GM12878 (cell line): ENCODE measurements around the gene PARVA. TPM values are rescaled to one million over a fixed set of nuclear protein-coding genes. Genes with fewer than 3 reads are reported as not detected.
A peak's percentile ranks its signal among the peaks of the same experiment; 100 is the strongest.

Source experiments
- ATAC-seq: fragments of 200-7000 bp; cut with Tn5 transposase; 3 replicates; pipeline ENCODE4 v1.9.1; 2020; ENCODE audit warnings: mild to moderate bottlenecking, moderate library complexity
- Bru-seq: library from RNA; stranded (reverse); fragments of 400-500 nt; gene quantifications from one replicate; lab custom pipeline; 2021; lab: Mats Ljungman, UMichigan
- BruChase-seq, 2 experiments: library from RNA; stranded (reverse); fragments of 400-500 nt; gene quantifications; one replicate each; lab custom pipeline; 2021; lab: Mats Ljungman, UMichigan
- BruUV-seq: library from RNA; stranded (reverse); fragments of 400-500 nt; replicated peaks from 2 replicates; lab custom pipeline; 2021; lab: Mats Ljungman, UMichigan
- CTCF ChIA-PET: fragments of 300-600 bp; sonication (Branson Sonifier 250); formaldehyde crosslinking; extraction: SDS; loops from one replicate; lab custom pipeline; 2021; ENCODE audit warnings: inconsistent platforms; lab: Yijun Ruan, JAX
- POLR2A ChIA-PET: fragments of 350-600 bp; formaldehyde crosslinking; extraction: SDS; loops from one replicate; lab custom pipeline; 2021; ENCODE audit warnings: inconsistent platforms; lab: Charles Lee
- RAD21 ChIA-PET: fragments of 300-600 bp; sonication (Branson Sonifier 250); formaldehyde crosslinking; loops from one replicate; lab custom pipeline; 2023; ENCODE audit warnings: antibody characterized with exemption; ENCODE audit not compliant: unreplicated experiment; lab: Charles Lee
- SMC1A ChIA-PET: fragments of 300-600 bp; sonication (Branson Sonifier 250); formaldehyde crosslinking; loops from one replicate; lab custom pipeline; 2023; ENCODE audit not compliant: unreplicated experiment, uncharacterized antibody; lab: Charles Lee
- DNase-seq: peaks from one replicate; pipeline ENCODE4 v3.0.0-alpha.2; 2011; ENCODE audit warnings: low read depth, low spot score
- FAIRE-seq: peaks from 3 replicates; lab custom pipeline; 2011; peaks lifted over from hg19 to GRCh38; lab: Jason Lieb, UNC
- H2AFZ ChIP-seq: 2 replicates; pipeline ENCODE4 v1.6.0; 2011; ENCODE audit warnings: low read depth, low read length, control low read depth; ENCODE audit not compliant: control insufficient read depth
- H3K27ac ChIP-seq: 2 replicates; pipeline ENCODE4 v1.5.1; 2011; ENCODE audit warnings: control low read depth; ENCODE audit not compliant: control insufficient read depth, insufficient read depth
- H3K27me3 ChIP-seq, 2 experiments: replicated peaks in 1 of 2; 2 replicates each; pipeline versions ENCODE4 v1.6.0 to v1.6.1; 2011; ENCODE audit warnings: low read length in 1 of 2; ENCODE audit not compliant: control insufficient read depth in 2 of 2, insufficient read depth in 2 of 2
- H3K36me3 ChIP-seq, 2 experiments: 2 replicates each; pipeline ENCODE4 v1.5.1; 2011; ENCODE audit warnings: low read length in 1 of 2; ENCODE audit not compliant: control insufficient read depth in 2 of 2, insufficient read depth in 2 of 2
- H3K4me1 ChIP-seq: 2 replicates; pipeline ENCODE4 v1.6.1; 2011; ENCODE audit warnings: mild to moderate bottlenecking, low read length, moderate library complexity, mixed read lengths; ENCODE audit not compliant: control insufficient read depth, insufficient read depth
- H3K4me2 ChIP-seq: 2 replicates; pipeline ENCODE4 v1.6.0; 2011; ENCODE audit warnings: control low read depth; ENCODE audit not compliant: control insufficient read depth, insufficient read depth
- H3K4me3 ChIP-seq: fragments of 200-600 bp; sonication (generic); 2 replicates; pipeline ENCODE4 v1.5.1; 2016
- H3K79me2 ChIP-seq: 2 replicates; pipeline ENCODE4 v1.6.0; 2011; ENCODE audit warnings: low read length; ENCODE audit not compliant: control insufficient read depth, insufficient read depth
- H3K9ac ChIP-seq: 2 replicates; pipeline ENCODE4 v1.8.0; 2011; ENCODE audit warnings: low read length, control low read depth, mixed read lengths; ENCODE audit not compliant: control insufficient read depth, insufficient read depth
- H3K9me3 ChIP-seq: replicated peaks from 3 replicates; pipeline ENCODE4 v1.5.1; 2011; ENCODE audit warnings: mild to moderate bottlenecking, low read length; ENCODE audit not compliant: control insufficient read depth, insufficient read depth
- H4K20me1 ChIP-seq: 2 replicates; pipeline ENCODE4 v1.6.0; 2011; ENCODE audit not compliant: control insufficient read depth, insufficient read depth
- EP300 ChIP-seq, 2 experiments: fragments of 150-350 bp in 1 of 2; IDR thresholded peaks; 2 replicates each; pipeline ENCODE4 v1.6.1; 2011 to 2012; ENCODE audit warnings: low read depth in 2 of 2, low read length in 2 of 2, borderline replicate concordance in 1 of 2, improper control_type of control experiment in 1 of 2, inconsistent platforms in 1 of 2; ENCODE audit not compliant: control insufficient read depth in 1 of 2
- EZH2 ChIP-seq: IDR thresholded peaks from 2 replicates; pipeline ENCODE4 v1.6.1; 2012; ENCODE audit warnings: low read depth, mild to moderate bottlenecking, control low read depth, inconsistent platforms, low read length, borderline replicate concordance; ENCODE audit not compliant: control insufficient read depth
- MYC ChIP-seq: IDR thresholded peaks from 2 replicates; pipeline ENCODE4 v1.6.1; 2011; ENCODE audit warnings: mild to moderate bottlenecking, low read length, moderate library complexity, inconsistent platforms; ENCODE audit not compliant: insufficient read depth, insufficient replicate concordance, insufficient read length, severe bottlenecking
- NFIC ChIP-seq: IDR thresholded peaks from 2 replicates; pipeline ENCODE4 v1.6.1; 2012; ENCODE audit warnings: low read depth, mild to moderate bottlenecking, inconsistent platforms, low read length, moderate library complexity
- NR2C1 ChIP-seq: fragments of 450-650 bp; IDR thresholded peaks from 2 replicates; pipeline ENCODE4 v1.6.1; 2017; ENCODE audit warnings: antibody characterized with exemption, mild to moderate bottlenecking, moderate library complexity
- NR2C2 ChIP-seq: IDR thresholded peaks from 2 replicates; pipeline ENCODE4 v1.6.1; 2011; ENCODE audit warnings: borderline replicate concordance, low read depth; ENCODE audit not compliant: control insufficient read depth, insufficient read length
- POLR2AphosphoS5 ChIP-seq: IDR thresholded peaks from 2 replicates; pipeline ENCODE4 v1.6.1; 2011; ENCODE audit warnings: mild to moderate bottlenecking, low read length, inconsistent platforms
- POU2F2 ChIP-seq: IDR thresholded peaks from 3 replicates; pipeline ENCODE4 v1.6.1; 2011; ENCODE audit warnings: low read depth, mild to moderate bottlenecking, low read length, borderline replicate concordance
- SIX5 ChIP-seq: IDR thresholded peaks from 2 replicates; pipeline ENCODE4 v1.6.1; 2011; ENCODE audit warnings: mild to moderate bottlenecking, low read depth, low read length, moderate library complexity; ENCODE audit not compliant: severe bottlenecking
- SMARCA5 ChIP-seq: fragments of 450-650 bp; IDR thresholded peaks from 2 replicates; pipeline ENCODE4 v1.6.1; 2017; ENCODE audit warnings: mild to moderate bottlenecking
- ZNF622 ChIP-seq: fragments of 450-650 bp; IDR thresholded peaks from 2 replicates; pipeline ENCODE4 v1.6.1; 2017; ENCODE audit warnings: mild to moderate bottlenecking, inconsistent platforms
- WGBS: methylation state at CpG from one replicate; pipeline ENCODE4 v1.1.6; 2016; ENCODE audit warnings: low lambda C conversion rate; ENCODE audit not compliant: insufficient replicate concordance, insufficient coverage; ENCODE audit errors: missing lambda C conversion rate; 5-methylcytosine and 5-hydroxymethylcytosine counted together
- in situ Hi-C: fragments of 300-500 bp; cut with MboI; formaldehyde crosslinking; loops from 9 replicates; pipeline ENCODE4 v1.14.3; 2018; ENCODE audit warnings: mixed read lengths
- intact Hi-C: fragments of 100-400 bp; cut with micrococcal nuclease; formaldehyde crosslinking; loops from one replicate; pipeline ENCODE4 v1.14.2; 2022; ENCODE audit not compliant: unreplicated experiment
- long read RNA-seq, 2 experiments: library from polyadenylated mRNA; unstranded; transcript quantifications; one replicate each; pipeline ENCODE4 v2.0.0, GENCODE V29; 2019 to 2020
- polyA minus RNA-seq, 3 experiments: library from RNA; depleted of rRNA, polyadenylated mRNA; stranded (reverse); fragments of >200 nt; gene quantifications; 2 replicates each; pipeline ENCODE4 v1.2.3, GENCODE V29; 2011
- polyA plus RNA-seq, 11 experiments: library from polyadenylated mRNA; depleted of rRNA in 4 of 11; unstranded in 6 of 11; stranded (reverse) in 5 of 11; fragments of >200 nt; fragmentation: Nextera tagmentation in 4 of 11; fragmentation: Illumina TruSeq in 1 of 11; extraction: Ambion mirVana in 4 of 11; extraction: Trizol in 1 of 11; gene quantifications; 1 replicate in 1 of 11; 2 replicates in 10 of 11; pipeline versions ENCODE4 v1.2.1 to v1.2.3, GENCODE V29; 2011 to 2016; ENCODE audit warnings: inconsistent platforms in 2 of 11, missing spikeins in 2 of 11, low read depth in 1 of 11
- total RNA-seq, 4 experiments: library from RNA; depleted of rRNA in 3 of 4; stranded (reverse); fragments of >200 nt in 3 of 4; fragmentation: Illumina TruSeq in 1 of 4; extraction: Trizol in 1 of 4; gene quantifications; 2 replicates each; pipeline versions ENCODE4 v1.2.1 to v1.2.3, GENCODE V29; 2013 to 2021
- TF ChIP-seq, protein P1 (sequence below): IDR thresholded peaks from 2 replicates; pipeline ENCODE4 v1.6.1; 2012; ENCODE audit warnings: low read depth, low read length, improper control_type of control experiment

The PARVA gene, protein sequence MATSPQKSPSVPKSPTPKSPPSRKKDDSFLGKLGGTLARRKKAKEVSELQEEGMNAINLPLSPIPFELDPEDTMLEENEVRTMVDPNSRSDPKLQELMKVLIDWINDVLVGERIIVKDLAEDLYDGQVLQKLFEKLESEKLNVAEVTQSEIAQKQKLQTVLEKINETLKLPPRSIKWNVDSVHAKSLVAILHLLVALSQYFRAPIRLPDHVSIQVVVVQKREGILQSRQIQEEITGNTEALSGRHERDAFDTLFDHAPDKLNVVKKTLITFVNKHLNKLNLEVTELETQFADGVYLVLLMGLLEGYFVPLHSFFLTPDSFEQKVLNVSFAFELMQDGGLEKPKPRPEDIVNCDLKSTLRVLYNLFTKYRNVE
- total RNA-seq (2013; cell fraction: nucleolus; rRNA removed), result not detected in 2 replicates
- total RNA-seq (2014; rRNA removed), result not detected in 2 replicates
- not detected in 2 replicates for total RNA-seq (2014; rRNA removed; fragmentation: Illumina TruSeq; extraction: Trizol)
- total RNA-seq (2021), result 0.21 and 0.44 TPM in 2 replicates
- polyA plus RNA-seq (2011; ENCODE audit: low read depth), result not detected
- polyA plus RNA-seq (2011; rRNA removed), result not detected in 2 replicates
- not detected in 2 replicates for polyA plus RNA-seq (2011; cell fraction: cytosol; rRNA removed)
- polyA plus RNA-seq (2011; cell fraction: nucleus; rRNA removed), result not detected in 2 replicates
- polyA plus RNA-seq (2012), result not detected in 2 replicates
- polyA plus RNA-seq (2014; fragmentation: Illumina TruSeq; extraction: Trizol), result 0.01 TPM in 1 of 2 replicates, not detected in the other
- polyA plus RNA-seq (2014; fragmentation: Nextera tagmentation; extraction: Ambion mirVana), result not detected
- not detected in 2 replicates for polyA plus RNA-seq (2014; rRNA removed)
- under 1 TPM in 1 of 2 experiments, not detected in 1; 0.03 TPM for polyA plus RNA-seq (2016; fragmentation: Nextera tagmentation; extraction: Ambion mirVana)
- polyA minus RNA-seq (2011; rRNA and poly(A)+ RNA removed), result 0.22 TPM in 1 of 2 replicates, not detected in the other
- polyA minus RNA-seq (2011; cell fraction: cytosol; rRNA and poly(A)+ RNA removed), result 0.31 TPM in 1 of 2 replicates, not detected in the other
- under 0.01 TPM in 1 of 2 replicates, not detected in the other for polyA minus RNA-seq (2011; cell fraction: nucleus; rRNA and poly(A)+ RNA removed)
- percentile 5 among the genes with signal in this experiment for Bru-seq, nascent RNA
- BruChase-seq, experiment 1, labeled RNA remaining after a 6-hour chase, result percentile 9 among the genes with signal in this experiment
- BruChase-seq, experiment 2, labeled RNA remaining after a 2-hour chase, result percentile 10 among the genes with signal in this experiment
- long read RNA-seq, experiment 1, result 0 reads
- long read RNA-seq, experiment 2, result 0 reads

- no peak within 1 kb of the TSS for H3K27ac ChIP-seq
- 74% methylated on average over 41 of the region's 55 CpGs for WGBS
- in situ Hi-C loops, result no loop called here
- H3K79me2 ChIP-seq, result no peaks in the 10 kb centered on the region
- ATAC-seq (no peak), DNase-seq (no peak), FAIRE-seq (no peak)
- H3K9me3 ChIP-seq, result no peaks in the 10 kb centered on the region
- SMC1A ChIA-PET, result interaction anchor here (1.1 kb wide), 1 partner anchor 11 kb away, joined by 3 read pairs; no protein-coding TSS in a partner anchor
- CTCF ChIA-PET, result interaction anchor here (1.5 kb wide), 2 partner anchors 10 to 46 kb away, joined by 3 to 5 read pairs; no protein-coding TSS in a partner anchor
- peaks cover 7 to 11% of the 10 kb centered on the region in 2 experiments for H3K27me3 ChIP-seq
- no peak within 1 kb of the TSS for H2AFZ ChIP-seq
- no peaks in the 10 kb centered on the region for H4K20me1 ChIP-seq
- H3K9ac ChIP-seq, result no peak within 1 kb of the TSS
- H3K4me2 ChIP-seq, result no peak within 1 kb of the TSS
- intact Hi-C loops, result no loop called here
- no peak within 1 kb of the TSS for H3K4me3 ChIP-seq
- BruUV-seq, result no TSS peak
- POLR2A ChIA-PET, result no interaction called here
- RAD21 ChIA-PET, result interaction anchor here (1.2 kb wide), 1 partner anchor 46 kb away, joined by 3 read pairs; no protein-coding TSS in a partner anchor
- no peaks in the 10 kb centered on the region for H3K4me1 ChIP-seq
- no peaks in the 10 kb centered on the region for H3K36me3 ChIP-seq
- TF ChIP-seq, protein P1, sequence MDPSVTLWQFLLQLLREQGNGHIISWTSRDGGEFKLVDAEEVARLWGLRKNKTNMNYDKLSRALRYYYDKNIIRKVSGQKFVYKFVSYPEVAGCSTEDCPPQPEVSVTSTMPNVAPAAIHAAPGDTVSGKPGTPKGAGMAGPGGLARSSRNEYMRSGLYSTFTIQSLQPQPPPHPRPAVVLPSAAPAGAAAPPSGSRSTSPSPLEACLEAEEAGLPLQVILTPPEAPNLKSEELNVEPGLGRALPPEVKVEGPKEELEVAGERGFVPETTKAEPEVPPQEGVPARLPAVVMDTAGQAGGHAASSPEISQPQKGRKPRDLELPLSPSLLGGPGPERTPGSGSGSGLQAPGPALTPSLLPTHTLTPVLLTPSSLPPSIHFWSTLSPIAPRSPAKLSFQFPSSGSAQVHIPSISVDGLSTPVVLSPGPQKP, result no peak
- TF ChIP-seq SMARCA5, result no peak
- TF ChIP-seq POU2F2, result no peak
- no peak for TF ChIP-seq ZNF622
- no peak for TF ChIP-seq MYC
- TF ChIP-seq NFIC, result no peak
- TF ChIP-seq EZH2, result no peak
- TF ChIP-seq NR2C1, result no peak
- TF ChIP-seq SIX5, result no peak
- TF ChIP-seq EP300 (IDR thresholded peaks at IDR 0.05; ENCODE audit: borderline replicate concordance in 1 of 2, control insufficient read depth in 1 of 2, low read depth in 2 of 2, low read length in 2 of 2), result no peak
- no peak for TF ChIP-seq NR2C2
- no peak for TF ChIP-seq POLR2AphosphoS5
Measured at GRCh38 chr11:12377106-12377823, at the start of gene PARVA. Gene PARVA (plus strand): TSS chr11:12377571. CDS start chr11:12377648, 77 bp downstream.
